GM19240 (cell line): ENCODE data around the gene TLX2.

Experiments
- DNase-seq: peaks from one replicate; pipeline ENCODE4 v3.0.0; 2011; ENCODE audit warnings: low spot score; ENCODE audit not compliant: insufficient read length

Gene TLX2

GRCh38 chr2:74531666-74532065, 17.4 kb downstream of the TLX2 start:
- DNase-seq = no peak

- no peak for DNase-seq
These were observed 18.0 kb downstream of the TLX2 start for GRCh38 chr2:74532222-74532621.

GRCh38 chr2:74533464-74533863, 19.2 kb downstream of the TLX2 start:
- DNase-seq = no peak

GRCh38 chr2:74534411-74534810, 20.2 kb downstream of the TLX2 start:
- DNase-seq = no peak

GRCh38 chr2:74535440-74535965, 21.3 kb downstream of the TLX2 start:
- DNase-seq = no peak

GRCh38 chr2:74536166-74536950, 22.1 kb downstream of the TLX2 start:
- DNase-seq = no peak

GRCh38 chr2:74537140-74537539, 22.9 kb downstream of the TLX2 start:
- DNase-seq = no peak

- DNase-seq = no peak
These were observed 24.7 kb downstream of the TLX2 start for GRCh38 chr2:74538881-74539339.

- DNase-seq = no peak
These were observed 26.0 kb downstream of the TLX2 start for GRCh38 chr2:74540291-74540690.

- no peak for DNase-seq
These were observed 28.7 kb downstream of the TLX2 start for GRCh38 chr2:74542978-74543377.

GRCh38 chr2:74544634-74545033, 30.4 kb downstream of the TLX2 start:
- no peak for DNase-seq

- DNase-seq = no peak
These were observed 31.8 kb downstream of the TLX2 start for GRCh38 chr2:74546004-74546403.

- no peak for DNase-seq
These were observed 34.1 kb downstream of the TLX2 start for GRCh38 chr2:74548285-74548899.

GRCh38 chr2:74548900-74549826, 34.9 kb downstream of the TLX2 start:
- no peak for DNase-seq

GRCh38 chr2:74550231-74550630, 36.0 kb downstream of the TLX2 start:
- DNase-seq = no peak

- no peak for DNase-seq
These were observed 37.3 kb downstream of the TLX2 start for GRCh38 chr2:74551530-74551929.

GRCh38 chr2:74551942-74552913, 38.0 kb downstream of the TLX2 start:
- DNase-seq = no peak

- no peak for DNase-seq
These were observed 38.9 kb downstream of the TLX2 start for GRCh38 chr2:74552914-74553811.
